Chondrocyte (in vitro differentiated cells): ENCODE data around the gene GPNMB. TPM values are rescaled to one million over a fixed set of nuclear protein-coding genes. Genes with fewer than 3 reads are reported as not detected.
A peak's percentile ranks its signal among the peaks of the same experiment; 100 is the strongest.

ENCODE experiments used
- DNase-seq: peaks from one replicate; pipeline ENCODE4 v3.0.0; 2021; ENCODE audit warnings: mixed read lengths, low spot score
- H3K27ac Mint-ChIP-seq: one replicate; pipeline ENCODE4 v1.8.0; 2021; ENCODE audit warnings: mild to moderate bottlenecking, moderate library complexity, mixed read lengths; ENCODE audit not compliant: unreplicated experiment
- H3K27me3 Mint-ChIP-seq: 2 replicates; pipeline ENCODE4 v1.8.0; 2021; ENCODE audit warnings: low read depth, mixed read lengths
- H3K36me3 Mint-ChIP-seq: 2 replicates; pipeline ENCODE4 v1.8.0; 2021; ENCODE audit warnings: low read depth, mixed read lengths
- H3K4me1 Mint-ChIP-seq: 2 replicates; pipeline ENCODE4 v1.8.0; 2021; ENCODE audit warnings: low read depth, mild to moderate bottlenecking, mixed read lengths
- H3K4me3 Mint-ChIP-seq: one replicate; pipeline ENCODE4 v1.8.0; 2021; ENCODE audit warnings: mild to moderate bottlenecking, moderate library complexity, mixed read lengths; ENCODE audit not compliant: unreplicated experiment
- H3K9me3 Mint-ChIP-seq: 2 replicates; pipeline ENCODE4 v1.8.0; 2021; ENCODE audit warnings: low read depth, mixed read lengths
- CTCF ChIP-seq: fragments of 200-600 bp; sonication (generic); IDR thresholded peaks from 2 replicates; pipeline ENCODE4 v1.5.0; 2021; ENCODE audit warnings: antibody characterized with exemption, mild to moderate bottlenecking, moderate library complexity
- total RNA-seq: library from RNA; stranded (reverse); gene quantifications from 3 replicates; pipeline ENCODE4 v1.2.1, GENCODE V29; 2021

Gene GPNMB
- total RNA-seq, 1 donor from 2014 or later = 139 TPM

GRCh38 chr7:23235813-23236221, 10.8 kb upstream of the GPNMB start:
- no peaks in the 10 kb centered on the region for H3K27me3 Mint-ChIP-seq
- no peak overlapping the region for H3K27ac Mint-ChIP-seq
- TF ChIP-seq CTCF = no peak
- H3K4me1 Mint-ChIP-seq = peaks cover 13% of the 10 kb centered on the region
- H3K36me3 Mint-ChIP-seq = no peaks in the 10 kb centered on the region
- H3K4me3 Mint-ChIP-seq = no peak overlapping the region
- no peak for DNase-seq
- no peaks in the 10 kb centered on the region for H3K9me3 Mint-ChIP-seq

DNA sequence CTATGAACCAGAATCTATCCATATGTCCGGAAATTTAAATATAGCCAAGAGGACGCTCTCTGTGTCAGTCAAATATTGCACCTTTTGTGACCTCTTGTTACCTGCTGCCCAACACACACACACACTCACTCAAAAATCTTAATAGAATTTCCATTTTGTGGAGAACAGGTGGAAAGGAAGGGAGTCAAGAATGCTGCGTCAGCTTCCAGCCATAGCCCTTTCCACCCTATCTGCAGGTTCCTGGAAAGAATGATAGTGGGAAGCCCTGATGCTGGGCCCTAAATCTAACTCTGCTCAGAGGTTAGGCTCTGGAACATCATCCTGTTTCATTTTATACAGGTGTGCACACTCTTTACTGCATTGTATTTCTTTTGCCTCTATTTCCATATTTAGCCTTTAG, 9.6 kb upstream of the GPNMB start:
- Mint-ChIP-seq H3K27me3 (no peaks in the 10 kb centered on the region), H3K4me3 (no peak overlapping the region), H3K4me1 (peaks cover 13% of the 10 kb centered on the region), H3K9me3 (no peaks in the 10 kb centered on the region), H3K27ac (no peak overlapping the region), H3K36me3 (no peaks in the 10 kb centered on the region)
- no peak for TF ChIP-seq CTCF
- DNase-seq = no peak

- no peak for DNase-seq
- Mint-ChIP-seq H3K4me3 (no peak overlapping the region), H3K27me3 (no peaks in the 10 kb centered on the region), H3K9me3 (no peaks in the 10 kb centered on the region), H3K4me1 (peaks cover 33% of the 10 kb centered on the region), H3K27ac (no peak overlapping the region), H3K36me3 (no peaks in the 10 kb centered on the region)
- no peak for TF ChIP-seq CTCF
Measured at GRCh38 chr7:23238983-23239652, 7.5 kb upstream of the GPNMB start.

DNA sequence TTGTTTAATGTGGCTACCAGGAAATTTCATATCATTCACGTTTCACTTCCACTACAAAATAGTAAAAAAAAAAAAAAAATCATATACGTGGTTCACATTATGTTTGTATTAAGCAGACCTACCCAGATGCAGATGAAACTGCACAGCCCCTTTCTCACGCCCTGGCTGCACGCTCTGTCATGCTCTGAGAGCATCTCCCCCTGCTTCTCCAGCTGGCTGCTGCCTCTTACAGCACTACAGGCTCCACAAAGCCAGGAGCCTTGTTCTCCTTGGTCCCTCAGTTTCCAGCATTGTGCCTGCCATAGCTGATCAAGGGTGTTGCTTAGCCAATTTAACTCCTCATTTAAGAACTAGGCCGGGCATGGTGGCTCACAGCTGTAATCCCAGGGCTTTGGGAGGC, 6.9 kb upstream of the GPNMB start:
- Mint-ChIP-seq H3K9me3 (no peaks in the 10 kb centered on the region), H3K36me3 (no peaks in the 10 kb centered on the region), H3K27me3 (no peaks in the 10 kb centered on the region), H3K4me3 (no peak overlapping the region), H3K4me1 (peaks cover 33% of the 10 kb centered on the region), H3K27ac (no peak overlapping the region)
- no peak for TF ChIP-seq CTCF
- no peak for DNase-seq

GRCh38 chr7:23242321-23242720, 4.3 kb upstream of the GPNMB start:
- Mint-ChIP-seq H3K4me3 (no peak overlapping the region), H3K9me3 (no peaks in the 10 kb centered on the region), H3K36me3 (no peaks in the 10 kb centered on the region), H3K27ac (peak overlapping the region; percentile 90), H3K27me3 (no peaks in the 10 kb centered on the region), H3K4me1 (peaks cover 50% of the 10 kb centered on the region)
- no peak for TF ChIP-seq CTCF
- no peak for DNase-seq
